Osteocyte (in vitro differentiated cells): ENCODE measurements around the gene FBLN2. TPM values are rescaled to one million over a fixed set of nuclear protein-coding genes. Genes with fewer than 3 reads are reported as not detected.

Experiments
- DNase-seq: peaks from one replicate; pipeline ENCODE4 v3.0.0; 2021; ENCODE audit warnings: mixed read lengths; ENCODE audit not compliant: unreplicated experiment; ENCODE audit errors: extremely low spot score
- H3K27ac Mint-ChIP-seq: one replicate; pipeline ENCODE4 v1.8.0; 2021; ENCODE audit warnings: mild to moderate bottlenecking, mixed read lengths; ENCODE audit not compliant: unreplicated experiment
- H3K27me3 Mint-ChIP-seq: one replicate; pipeline ENCODE4 v1.8.0; 2021; ENCODE audit warnings: mixed read lengths; ENCODE audit not compliant: unreplicated experiment
- H3K36me3 Mint-ChIP-seq: one replicate; pipeline ENCODE4 v1.8.0; 2021; ENCODE audit warnings: mixed read lengths; ENCODE audit not compliant: unreplicated experiment
- H3K4me1 Mint-ChIP-seq: one replicate; pipeline ENCODE4 v1.8.0; 2021; ENCODE audit warnings: mixed read lengths; ENCODE audit not compliant: unreplicated experiment
- H3K4me3 Mint-ChIP-seq: one replicate; pipeline ENCODE4 v1.8.0; 2021; ENCODE audit warnings: mild to moderate bottlenecking, moderate library complexity, mixed read lengths; ENCODE audit not compliant: unreplicated experiment
- H3K9me3 Mint-ChIP-seq: one replicate; pipeline ENCODE4 v1.8.0; 2021; ENCODE audit warnings: mixed read lengths; ENCODE audit not compliant: unreplicated experiment
- CTCF ChIP-seq: fragments of 200-600 bp; sonication (generic); IDR thresholded peaks from 2 replicates; pipeline ENCODE4 v1.5.0; 2021; ENCODE audit warnings: antibody characterized with exemption, mild to moderate bottlenecking, moderate library complexity
- total RNA-seq: library from RNA; stranded (reverse); gene quantifications from 2 replicates; pipeline ENCODE4 v1.2.1, GENCODE V29; 2021

FBLN2 gene
- total RNA-seq, 1 donor from 2014 or later = 215 TPM

GRCh38 chr3:13636874-13637273 lies 87.9 kb downstream of the FBLN2 start:
- TF ChIP-seq CTCF = no peak
- Mint-ChIP-seq H3K27ac (no peak overlapping the region), H3K4me3 (no peak overlapping the region), H3K4me1 (no peaks in the 10 kb centered on the region), H3K9me3 (no peaks in the 10 kb centered on the region), H3K36me3 (peaks cover 12% of the 10 kb centered on the region), H3K27me3 (no peaks in the 10 kb centered on the region)
- no peak for DNase-seq

- Mint-ChIP-seq H3K27ac (no peak overlapping the region), H3K9me3 (no peaks in the 10 kb centered on the region), H3K36me3 (peaks cover 12% of the 10 kb centered on the region), H3K4me3 (no peak overlapping the region), H3K27me3 (no peaks in the 10 kb centered on the region), H3K4me1 (no peaks in the 10 kb centered on the region)
- no peak for DNase-seq
- no peak for TF ChIP-seq CTCF
Observed at GRCh38 chr3:13637311-13637891, 88.5 kb downstream of the FBLN2 start.

DNA sequence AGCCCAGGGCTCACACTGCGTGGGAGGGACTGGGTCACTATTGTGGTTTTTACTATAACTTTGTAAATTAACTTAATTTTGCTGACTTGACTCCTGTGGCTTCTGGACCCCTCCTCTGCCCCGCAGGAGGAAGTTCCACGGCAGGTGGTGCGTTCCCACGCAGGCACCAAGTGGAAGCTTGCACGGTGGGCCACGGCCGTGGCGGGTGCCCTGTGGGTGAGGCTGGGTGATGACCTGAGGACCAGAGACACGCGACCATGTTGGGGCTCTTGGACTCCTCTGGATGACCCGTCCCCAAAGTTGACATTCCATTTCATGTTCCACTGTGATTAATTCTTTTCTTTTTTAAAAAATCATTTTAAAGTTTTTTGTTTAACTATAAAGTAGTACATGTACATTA lies 89.0 kb downstream of the FBLN2 start:
- H3K36me3 Mint-ChIP-seq = peaks cover 12% of the 10 kb centered on the region
- DNase-seq = no peak
- no peak for TF ChIP-seq CTCF
- H3K27me3 Mint-ChIP-seq = no peaks in the 10 kb centered on the region
- no peak overlapping the region for H3K27ac Mint-ChIP-seq
- no peaks in the 10 kb centered on the region for H3K9me3 Mint-ChIP-seq
- no peak overlapping the region for H3K4me3 Mint-ChIP-seq
- no peaks in the 10 kb centered on the region for H3K4me1 Mint-ChIP-seq

- no peak for DNase-seq
- no peak for TF ChIP-seq CTCF
- Mint-ChIP-seq H3K9me3 (no peaks in the 10 kb centered on the region), H3K4me3 (no peak overlapping the region), H3K27me3 (no peaks in the 10 kb centered on the region), H3K27ac (no peak overlapping the region), H3K4me1 (no peaks in the 10 kb centered on the region), H3K36me3 (peaks cover 12% of the 10 kb centered on the region)
Observed at GRCh38 chr3:13638927-13639326, 90.0 kb downstream of the FBLN2 start.

GRCh38 chr3:13642597-13642996 lies 93.7 kb downstream of the FBLN2 start:
- H3K4me1 Mint-ChIP-seq = peaks cover under 1% of the 10 kb centered on the region
- no peak overlapping the region for H3K4me3 Mint-ChIP-seq
- no peak overlapping the region for H3K27ac Mint-ChIP-seq
- H3K27me3 Mint-ChIP-seq = no peaks in the 10 kb centered on the region
- no peak for DNase-seq
- H3K36me3 Mint-ChIP-seq = peaks cover 5% of the 10 kb centered on the region
- no peaks in the 10 kb centered on the region for H3K9me3 Mint-ChIP-seq
- TF ChIP-seq CTCF = no peak
